ENCODE measurements around the gene MACROD2.

DNA sequence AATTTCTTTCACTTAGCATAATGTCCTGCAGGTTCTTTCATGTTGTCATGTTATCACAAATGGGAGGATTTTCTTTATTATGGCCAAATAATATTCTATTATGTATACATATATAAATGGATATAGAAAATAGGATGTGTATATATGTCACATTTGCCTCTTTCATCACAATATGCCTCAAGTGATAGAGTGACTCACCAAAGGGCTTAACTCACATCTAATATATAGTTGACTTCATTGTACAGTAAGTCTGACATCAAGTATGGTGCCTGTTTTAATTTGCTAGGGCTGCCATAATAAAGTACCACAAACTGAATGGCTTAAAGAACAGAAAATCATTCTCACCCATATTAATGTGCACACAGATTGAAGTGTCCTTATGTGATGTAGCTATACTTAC, 778.2 kb downstream of the MACROD2 start:
- TF ChIP-seq, protein P1, sequence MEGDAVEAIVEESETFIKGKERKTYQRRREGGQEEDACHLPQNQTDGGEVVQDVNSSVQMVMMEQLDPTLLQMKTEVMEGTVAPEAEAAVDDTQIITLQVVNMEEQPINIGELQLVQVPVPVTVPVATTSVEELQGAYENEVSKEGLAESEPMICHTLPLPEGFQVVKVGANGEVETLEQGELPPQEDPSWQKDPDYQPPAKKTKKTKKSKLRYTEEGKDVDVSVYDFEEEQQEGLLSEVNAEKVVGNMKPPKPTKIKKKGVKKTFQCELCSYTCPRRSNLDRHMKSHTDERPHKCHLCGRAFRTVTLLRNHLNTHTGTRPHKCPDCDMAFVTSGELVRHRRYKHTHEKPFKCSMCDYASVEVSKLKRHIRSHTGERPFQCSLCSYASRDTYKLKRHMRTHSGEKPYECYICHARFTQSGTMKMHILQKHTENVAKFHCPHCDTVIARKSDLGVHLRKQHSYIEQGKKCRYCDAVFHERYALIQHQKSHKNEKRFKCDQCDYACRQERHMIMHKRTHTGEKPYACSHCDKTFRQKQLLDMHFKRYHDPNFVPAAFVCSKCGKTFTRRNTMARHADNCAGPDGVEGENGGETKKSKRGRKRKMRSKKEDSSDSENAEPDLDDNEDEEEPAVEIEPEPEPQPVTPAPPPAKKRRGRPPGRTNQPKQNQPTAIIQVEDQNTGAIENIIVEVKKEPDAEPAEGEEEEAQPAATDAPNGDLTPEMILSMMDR (IDR thresholded peaks at IDR 0.05), result no peak
- TF ChIP-seq POLR2A (IDR thresholded peaks at IDR 0.05), result no peak

All from body of pancreas (tissue), 4 donors.